GM18517 (cell line): ENCODE results near the gene SLC6A3.
A peak's percentile ranks its signal among the peaks of the same experiment; 100 is the strongest.
"Not testable (repeated sequence)": the region's sequence is repeated elsewhere in the genome, so short reads cannot be mapped to it uniquely, and the experiment has no call there.

Source experiments
- ATAC-seq: cut with Tn5 transposase; IDR thresholded peaks from one replicate; pipeline ENCODE4 v1.9.1; 2021; ENCODE audit warnings: mild to moderate bottlenecking, moderate library complexity; ENCODE audit not compliant: unreplicated experiment

The SLC6A3 gene

DNA sequence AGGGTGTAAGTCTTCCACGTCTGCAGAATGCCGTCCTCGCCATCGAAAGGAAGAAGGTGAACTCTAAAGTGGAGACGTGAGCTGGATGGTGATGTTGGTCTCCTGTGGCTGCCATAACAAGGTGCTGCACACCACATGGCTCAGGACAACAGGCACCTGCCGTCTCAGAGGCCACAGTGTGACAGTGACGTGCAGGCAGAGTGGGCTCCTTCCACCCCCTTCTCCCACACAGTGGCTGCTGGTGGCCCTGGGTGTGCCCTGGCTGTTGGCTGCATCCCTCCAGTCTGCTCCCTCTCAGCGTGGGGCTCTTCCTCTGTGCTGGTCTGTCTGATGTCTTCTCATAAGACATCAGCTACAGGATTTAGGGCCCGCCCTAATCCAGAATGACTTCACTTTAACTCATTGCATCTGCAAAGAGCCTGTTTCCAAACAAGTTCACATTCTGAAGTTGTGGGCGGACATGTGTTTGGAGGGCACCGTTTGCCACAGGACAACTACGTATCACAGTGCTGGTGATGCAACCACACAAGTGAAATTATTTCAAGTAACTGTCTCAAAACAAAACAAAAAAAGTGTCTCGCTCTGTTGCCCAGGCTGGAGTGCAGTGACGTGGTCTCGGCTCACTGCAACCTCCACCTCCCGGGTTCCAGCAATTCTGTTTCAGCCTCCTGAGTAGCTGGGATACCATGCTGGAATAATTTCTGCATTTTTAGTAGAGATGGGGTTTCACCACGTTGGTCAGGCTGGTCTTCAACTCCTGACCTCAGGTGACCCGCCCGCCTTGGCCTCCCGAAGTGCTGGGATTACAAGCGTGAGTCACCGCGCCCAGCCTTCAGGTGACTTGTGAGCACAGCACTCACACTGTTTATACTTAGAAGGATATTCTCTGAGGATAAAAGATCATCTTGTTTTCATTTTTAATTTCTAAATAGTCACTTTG is 69.1 kb downstream of the SLC6A3 start:
- ATAC-seq, result no peak

DNA sequence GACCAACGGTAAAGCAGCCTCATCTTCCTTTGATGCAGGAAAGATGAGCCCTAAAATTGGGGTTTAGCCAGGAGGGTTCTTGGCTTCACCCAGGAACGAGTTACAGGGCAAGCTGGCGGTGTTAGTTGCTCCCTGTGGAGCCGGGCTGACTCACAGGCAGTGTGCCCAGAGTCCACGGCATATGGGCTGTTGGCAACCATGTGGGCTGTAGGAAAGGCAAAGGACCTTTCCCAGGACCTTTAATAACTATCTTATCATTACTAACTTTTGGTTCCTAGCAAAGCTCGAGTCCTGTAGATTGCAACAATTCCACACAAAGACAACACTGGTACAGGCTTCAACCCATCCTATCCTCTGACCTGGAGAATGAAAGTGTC is 70.6 kb downstream of the SLC6A3 start:
- no peak for ATAC-seq

DNA sequence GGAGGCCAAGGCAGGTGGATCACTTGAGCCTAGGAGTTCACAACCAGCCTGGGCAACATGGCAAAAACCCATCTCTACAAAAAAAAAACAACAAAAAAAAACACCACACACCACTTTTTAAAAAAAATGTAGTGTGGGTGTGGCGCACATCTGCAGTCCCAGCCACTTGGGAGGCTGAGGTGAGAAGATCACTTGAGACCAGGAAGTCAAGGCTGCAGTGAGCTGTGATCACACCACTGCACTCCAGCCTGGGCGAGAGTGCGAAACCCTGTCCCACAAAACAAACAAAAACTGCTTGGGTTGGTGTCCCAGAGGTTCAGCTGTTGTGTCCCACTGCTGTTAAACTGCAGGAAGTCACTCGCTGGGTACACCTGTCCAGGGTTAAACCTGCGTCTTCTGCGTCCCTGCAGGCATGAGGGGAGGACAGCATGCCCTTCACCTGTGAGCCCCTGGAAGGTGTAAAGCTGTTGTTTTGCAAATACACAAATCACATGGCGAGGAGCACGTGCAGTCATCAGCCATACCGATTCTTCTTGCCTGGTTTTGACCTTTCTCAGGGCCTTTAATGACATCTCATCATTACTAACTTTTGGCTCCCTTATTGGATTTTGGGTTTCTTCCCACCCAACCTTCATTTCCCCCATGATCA is 71.1 kb downstream of the SLC6A3 start:
- no peak for ATAC-seq

DNA sequence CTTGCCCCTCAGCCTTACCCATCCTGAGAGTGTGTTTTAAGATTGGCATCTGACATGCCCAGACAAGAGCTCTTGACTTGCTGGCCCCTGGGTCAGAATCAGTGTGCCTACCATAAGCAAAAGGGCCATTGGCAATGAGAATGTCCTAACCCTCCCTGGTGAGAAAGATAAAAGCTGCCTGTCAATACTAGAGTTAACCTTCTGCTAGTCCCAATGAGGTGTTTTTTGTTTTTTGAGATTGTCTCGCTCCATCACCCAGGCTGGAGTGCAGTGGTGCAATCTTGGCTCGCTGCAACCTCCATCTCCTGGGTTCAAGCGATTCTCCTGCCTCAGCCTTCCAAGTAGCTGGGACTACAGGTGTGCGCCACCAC is 73.3 kb downstream of the SLC6A3 start:
- ATAC-seq, result not testable (repeated sequence)

DNA sequence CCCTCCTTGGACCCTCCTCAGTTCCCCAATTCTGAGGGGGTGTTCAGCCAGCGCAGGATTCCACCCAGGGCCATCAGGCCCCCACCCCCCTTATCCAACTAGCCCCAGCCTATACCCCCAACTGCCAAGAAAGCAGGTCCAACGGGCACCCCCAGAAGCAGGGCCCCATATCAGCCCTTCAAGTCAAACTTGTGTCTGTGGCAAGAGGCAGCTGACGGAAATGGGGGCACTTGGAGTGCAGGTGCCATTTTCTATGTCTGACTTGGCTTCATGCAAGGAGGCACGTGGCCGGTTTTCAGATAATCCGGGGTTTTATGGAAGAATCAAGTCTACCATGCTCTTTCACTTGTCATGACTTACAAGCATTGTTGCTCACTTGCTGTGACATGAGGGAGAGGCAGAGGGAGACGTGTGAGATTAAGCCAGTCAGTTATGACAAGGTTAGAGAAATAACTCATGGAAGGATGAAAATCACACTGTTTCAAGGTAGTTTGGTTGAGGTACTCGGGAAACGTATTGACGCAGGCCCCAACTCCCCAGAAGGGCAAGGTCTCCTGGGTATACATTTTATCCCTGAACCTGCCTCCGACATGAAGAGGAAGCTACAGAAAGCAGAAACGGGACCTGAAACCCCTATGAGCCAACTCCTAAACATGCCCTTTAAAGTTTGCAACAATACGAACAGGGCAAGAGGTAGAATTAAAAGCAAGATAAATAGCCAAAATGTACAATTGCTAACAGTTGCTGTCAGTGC is 73.8 kb downstream of the SLC6A3 start:
- no peak for ATAC-seq

DNA sequence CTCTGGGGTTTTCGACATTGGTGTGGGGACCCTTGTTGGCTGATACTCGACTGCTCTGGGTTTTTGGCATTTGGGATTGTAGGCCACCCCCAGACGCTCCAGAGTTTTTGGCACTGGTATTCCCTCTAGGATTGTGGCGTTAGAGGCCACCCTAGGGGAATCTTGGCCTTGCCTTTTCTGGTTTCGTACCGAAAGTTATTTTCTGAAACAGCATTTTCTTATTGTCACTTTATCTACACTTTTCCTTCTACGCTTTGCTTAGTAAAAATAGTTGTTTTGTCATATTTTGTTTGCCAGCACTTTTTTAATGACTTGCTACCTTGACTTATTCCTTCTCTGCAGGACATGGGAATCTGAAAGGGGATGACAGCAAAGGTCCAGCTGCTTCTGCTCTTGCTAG is 75.2 kb downstream of the SLC6A3 start:
- ATAC-seq, result no peak

DNA sequence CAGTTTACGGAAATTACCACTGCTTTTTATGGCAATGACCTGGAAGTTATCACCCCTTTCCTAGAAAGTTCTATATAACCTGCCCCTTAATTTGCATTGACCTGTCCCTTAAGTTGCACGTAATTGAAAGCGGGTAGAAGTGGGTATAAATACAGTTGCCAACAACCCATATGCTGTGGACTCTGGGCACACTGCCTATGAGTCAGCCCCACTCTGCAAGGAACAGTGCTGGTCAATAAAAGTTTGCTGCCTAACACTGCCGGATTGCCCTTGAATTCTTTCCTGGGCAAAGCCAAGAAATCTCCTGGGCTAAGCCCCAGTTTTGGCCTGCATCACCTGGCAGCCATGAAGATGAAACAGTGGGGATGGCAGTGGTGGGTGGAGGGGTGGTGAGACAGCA is 76.5 kb downstream of the SLC6A3 start:
- no peak for ATAC-seq

DNA sequence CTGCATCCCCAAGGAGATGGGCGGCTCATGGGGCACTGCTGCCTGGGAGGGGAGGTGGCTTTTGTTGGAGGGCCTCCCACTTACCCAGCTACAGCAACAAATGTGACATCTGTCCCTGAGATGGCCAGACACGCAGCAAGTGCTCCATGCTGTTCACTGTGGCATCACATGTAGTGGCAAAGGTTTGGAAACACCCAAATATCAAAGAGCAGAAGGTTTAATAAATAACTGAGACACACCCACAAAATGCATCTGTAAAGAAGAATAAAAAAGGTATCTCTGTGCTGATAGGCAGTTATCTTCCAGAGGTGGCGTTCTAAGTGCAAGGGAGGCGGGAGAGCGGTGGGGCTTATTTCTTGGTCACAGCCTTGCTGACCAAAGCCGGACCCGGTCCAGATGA is 77.0 kb downstream of the SLC6A3 start:
- no peak for ATAC-seq

DNA sequence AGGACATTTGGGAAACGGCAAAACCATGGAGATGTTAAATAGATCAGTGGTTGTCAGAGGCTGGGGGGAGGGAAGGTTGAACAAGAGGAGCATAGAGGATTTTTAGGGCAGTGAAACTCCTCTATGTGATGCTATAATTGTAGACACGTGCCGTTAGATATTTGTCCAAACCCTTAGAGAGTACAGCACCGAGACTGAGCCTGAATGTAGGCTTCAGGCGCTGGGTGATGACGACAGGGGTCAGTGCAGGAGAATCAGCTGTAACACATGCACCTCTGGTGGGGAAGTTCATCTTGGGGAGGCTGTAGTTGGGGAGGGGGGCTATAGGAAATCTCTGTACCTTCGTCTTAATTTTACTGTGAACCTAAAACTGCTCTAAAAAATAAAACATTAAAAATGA is 78.1 kb downstream of the SLC6A3 start:
- no peak for ATAC-seq

DNA sequence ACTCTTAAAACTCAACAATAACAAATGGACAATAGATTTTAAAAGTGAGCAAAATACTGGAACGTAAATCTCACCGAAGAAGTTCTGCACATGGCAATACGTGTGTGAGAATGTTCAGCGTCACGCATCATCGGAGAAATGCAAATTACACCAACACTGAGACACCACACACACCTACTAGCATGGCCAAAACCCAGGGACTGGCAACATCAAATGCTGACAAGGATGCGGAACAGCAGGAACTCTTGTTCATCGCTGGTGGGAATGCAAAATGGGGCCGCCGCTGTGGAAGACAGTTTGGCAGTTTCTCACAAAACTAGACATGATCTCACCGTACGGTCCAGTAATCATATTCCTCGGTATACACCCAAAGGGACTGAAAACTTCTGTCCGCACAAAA is 78.7 kb downstream of the SLC6A3 start:
- peak; percentile 55 for ATAC-seq

DNA sequence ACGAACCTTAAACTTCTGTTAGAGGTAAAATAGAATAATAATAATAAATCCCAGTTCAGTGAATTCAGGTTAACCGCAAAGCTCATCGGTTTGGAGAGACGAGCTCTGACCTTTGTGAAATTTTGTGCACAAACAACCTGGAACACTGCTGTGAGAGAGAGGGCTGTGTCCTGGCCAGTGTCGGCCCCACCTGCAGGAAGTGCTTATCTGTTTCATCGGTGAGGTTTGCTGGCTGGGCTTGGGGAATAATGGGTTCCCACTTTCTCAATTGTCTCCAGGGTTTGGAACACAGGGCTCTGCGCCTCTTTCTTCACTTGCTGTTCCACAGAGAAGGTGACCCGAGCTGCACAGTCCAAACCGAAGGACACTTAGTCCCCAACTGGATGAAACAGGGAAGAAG is 81.0 kb downstream of the SLC6A3 start:
- ATAC-seq, result no peak

DNA sequence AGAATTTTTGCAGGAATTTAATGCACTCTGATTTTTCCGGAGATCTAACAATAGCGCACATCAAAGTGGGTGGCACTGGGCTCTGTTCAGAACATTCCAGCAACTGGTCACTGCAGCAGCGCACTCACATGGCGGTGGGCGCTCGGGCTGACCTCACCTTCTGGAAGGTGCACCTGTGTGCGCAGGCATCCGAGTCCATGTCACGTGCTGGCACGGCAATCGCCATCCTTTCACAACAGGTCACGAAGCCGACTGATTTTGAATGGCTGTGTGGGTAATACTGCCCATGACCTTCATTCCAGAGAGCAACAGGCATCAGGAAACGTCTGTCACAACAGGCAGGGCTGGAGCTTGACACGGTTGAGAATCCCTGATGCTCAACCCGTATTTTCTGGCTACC is 81.7 kb downstream of the SLC6A3 start:
- ATAC-seq, result no peak

DNA sequence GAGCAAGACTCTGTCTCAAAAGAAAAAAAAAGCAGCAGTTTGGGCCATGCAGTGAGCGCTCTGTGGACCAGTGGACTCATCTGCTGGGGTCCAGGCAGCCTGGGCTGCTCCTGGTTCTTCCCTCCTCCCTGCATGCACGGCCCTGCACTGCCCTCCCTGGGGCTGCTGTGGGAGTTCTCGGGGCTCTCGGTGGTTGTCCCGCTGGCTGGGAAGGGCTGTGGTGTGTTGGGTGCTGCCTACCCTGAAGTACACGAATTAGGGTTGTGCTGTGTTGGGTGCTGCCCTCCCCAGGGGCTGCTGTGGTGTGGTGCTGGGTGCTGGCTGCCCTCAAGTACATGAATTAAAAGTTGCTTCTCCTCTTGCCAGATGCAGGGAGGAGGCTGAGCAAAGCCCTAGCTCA is 82.1 kb downstream of the SLC6A3 start:
- ATAC-seq, result no peak

DNA sequence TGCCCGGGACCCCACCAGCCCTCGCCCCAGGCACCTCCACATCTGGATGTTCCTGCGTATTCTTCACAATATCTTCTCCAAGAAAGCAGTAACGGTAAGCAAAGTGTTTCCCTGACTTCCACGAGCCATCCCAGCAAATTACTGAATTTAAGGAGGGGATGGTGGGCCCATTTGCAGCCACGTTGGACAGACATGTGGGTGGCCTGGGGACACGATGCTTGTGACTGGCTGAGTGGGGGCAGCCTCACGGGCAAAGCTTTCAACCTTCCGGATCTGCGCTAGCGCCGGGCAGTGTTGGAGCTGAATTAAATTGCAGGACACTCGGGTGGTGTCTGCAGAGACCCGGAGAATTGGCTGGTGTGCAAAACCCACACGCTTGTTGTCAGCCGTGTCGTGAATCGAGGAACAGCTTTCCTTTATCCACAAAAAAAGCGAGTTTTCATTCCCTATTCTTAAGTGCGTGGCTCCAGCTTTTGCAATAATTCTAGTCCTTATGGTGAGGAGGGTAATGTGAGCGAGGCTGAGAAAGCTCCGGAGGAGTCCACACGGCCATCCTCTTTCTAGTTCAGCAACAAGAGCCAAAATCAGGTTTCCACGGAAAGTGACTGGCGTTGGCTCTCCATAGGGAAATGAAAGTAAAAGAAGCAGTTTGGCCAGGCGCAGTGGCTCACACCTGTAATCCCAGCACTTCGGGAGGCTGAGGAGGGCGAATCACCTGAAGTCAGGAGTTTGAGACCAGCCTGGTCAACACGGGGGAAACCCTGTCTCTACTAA is 82.8 kb downstream of the SLC6A3 start:
- ATAC-seq, result no peak

DNA sequence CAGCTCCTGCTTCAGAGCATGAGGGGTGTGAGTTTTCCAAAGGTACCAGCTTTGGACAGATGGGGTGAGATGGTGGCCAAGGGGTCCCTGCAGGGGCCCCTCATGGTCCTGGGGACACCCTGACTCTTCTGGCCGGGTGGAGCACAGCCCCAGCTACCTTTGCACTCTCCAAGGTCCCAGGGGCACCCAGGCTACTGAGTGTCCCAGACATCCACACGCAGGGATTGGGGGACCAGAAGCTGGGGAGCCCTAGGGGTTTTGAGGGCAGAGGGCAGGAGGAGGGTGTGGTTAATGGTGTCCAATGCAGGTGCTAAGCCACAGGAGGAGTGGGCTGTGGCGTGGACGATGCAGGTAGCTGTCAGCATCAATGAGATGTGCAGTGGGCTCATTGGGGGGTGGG is 84.4 kb downstream of the SLC6A3 start:
- ATAC-seq, result no peak

DNA sequence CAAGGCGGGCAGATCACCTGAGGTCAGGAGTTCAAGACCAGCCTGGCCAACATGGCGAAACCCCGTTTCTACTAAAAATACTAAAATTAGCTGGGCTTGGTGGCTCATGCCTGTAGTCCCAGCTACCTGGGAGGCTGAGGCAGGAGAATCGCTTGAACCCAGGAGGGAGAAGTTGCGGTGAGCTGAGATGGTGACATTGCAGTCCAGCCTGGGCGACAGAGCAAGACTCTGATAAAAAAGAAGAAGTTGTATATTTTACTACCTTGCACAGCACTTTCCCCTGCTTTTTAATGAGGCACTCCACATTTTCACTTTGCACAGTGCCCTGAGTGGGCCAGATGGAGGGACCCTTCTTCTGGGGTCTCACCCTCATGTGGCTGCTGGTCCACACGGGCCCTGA is 84.9 kb downstream of the SLC6A3 start:
- ATAC-seq, result not testable (repeated sequence)

DNA sequence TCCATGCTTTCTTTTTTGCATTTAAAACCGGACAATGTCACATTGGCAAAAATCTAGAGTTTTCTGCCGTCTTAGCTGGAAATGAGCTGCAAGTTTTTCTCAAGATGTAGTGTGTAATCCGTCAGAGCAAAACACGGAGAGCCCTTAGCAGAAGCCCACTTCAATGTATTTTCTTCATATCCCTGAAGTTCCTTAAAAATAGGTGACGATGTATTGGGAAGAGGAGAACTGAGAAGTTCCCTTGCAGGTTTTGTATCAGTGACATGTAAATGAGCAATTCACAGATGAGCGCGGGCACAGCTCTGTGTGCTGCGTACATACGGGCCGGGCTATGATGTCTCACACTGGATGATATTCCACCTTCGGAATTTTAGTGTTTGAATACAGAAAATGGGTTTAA is 85.5 kb downstream of the SLC6A3 start:
- no peak for ATAC-seq

DNA sequence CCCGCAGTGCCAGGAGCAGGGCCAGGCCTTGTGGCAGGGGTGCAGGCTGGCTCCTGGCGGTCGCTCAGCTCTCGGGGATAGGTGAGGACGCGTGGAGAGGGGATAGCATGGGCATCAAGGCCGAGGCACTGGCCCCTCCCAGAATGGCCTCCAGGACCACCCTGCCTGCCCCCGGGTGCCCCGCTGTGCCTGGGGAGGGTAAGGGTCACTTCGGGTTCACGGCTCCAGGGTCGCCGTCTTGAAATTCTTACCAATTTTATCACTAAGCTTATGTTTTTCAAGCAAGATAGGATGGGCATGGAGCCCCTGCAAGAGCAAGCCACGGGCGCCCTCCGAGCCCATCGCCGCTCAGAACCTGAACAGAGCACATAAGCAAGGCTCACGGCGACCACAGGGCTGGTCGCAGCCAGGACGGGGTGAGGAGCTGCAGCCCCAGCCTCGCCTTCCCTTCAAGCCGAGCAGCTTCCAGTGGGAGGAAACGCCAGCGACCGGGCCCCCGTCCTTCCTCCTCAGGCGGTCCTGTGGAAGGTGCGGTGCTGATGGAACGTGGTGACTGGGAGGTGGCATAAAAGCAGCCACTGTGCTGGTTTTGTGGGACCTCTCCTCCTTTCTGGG is 86.1 kb downstream of the SLC6A3 start:
- ATAC-seq, result no peak

DNA sequence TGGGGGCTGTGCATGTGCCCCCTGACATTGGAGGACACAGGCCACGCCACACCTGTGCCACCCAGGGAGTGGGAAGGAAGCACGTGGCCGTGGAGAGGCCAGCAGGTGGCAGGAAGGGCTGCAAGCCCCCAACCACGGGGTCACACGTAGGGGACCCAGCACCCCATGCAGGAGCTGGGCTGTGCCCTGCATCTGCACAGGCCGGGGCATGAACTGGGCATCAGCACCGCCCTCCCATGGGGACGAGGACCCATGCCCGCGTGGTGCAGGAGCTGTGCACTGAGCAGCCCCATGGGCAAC is 86.6 kb downstream of the SLC6A3 start:
- no peak for ATAC-seq

DNA sequence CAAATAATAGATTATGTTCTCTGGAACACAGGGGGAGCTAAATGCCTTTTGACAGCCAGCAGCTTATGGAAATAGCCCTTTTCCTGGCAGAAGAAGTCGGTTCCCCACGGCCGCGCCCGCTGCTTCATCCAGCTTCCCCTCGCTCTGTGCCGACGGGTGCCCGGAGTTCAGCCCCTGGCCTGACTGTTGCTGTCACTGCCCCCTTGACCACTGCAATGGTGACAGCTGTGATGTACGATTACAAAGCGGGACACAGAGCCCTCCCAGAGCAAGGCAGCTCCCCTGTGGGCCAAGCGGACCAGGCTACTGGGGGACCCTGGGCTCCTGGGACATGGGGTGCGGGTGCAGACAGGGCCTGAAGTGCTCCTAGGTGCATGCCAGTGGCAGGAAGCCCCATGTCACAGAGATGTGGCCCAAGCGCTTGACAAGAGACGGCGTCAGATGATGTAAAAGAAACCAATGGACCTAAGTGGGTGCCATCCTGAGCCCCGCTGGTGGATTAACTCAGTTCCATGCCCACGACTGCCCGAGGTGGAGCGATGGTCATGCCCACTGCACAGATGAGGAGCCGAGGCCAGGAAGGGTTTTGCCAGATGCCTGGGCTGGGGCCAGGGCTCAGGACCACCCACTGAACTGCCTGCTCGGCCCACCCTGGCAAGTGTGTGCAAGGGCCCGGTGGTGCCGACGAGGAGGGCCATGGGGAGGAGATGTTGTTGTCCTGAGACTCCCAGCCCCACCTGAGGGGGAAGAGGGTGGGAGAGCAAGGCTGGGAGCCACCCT is 87.1 kb downstream of the SLC6A3 start:
- ATAC-seq, result no peak
